Measurements from ENCODE around the gene SH2D4B. TPM values are rescaled to one million over a fixed set of nuclear protein-coding genes. Genes with fewer than 3 reads are reported as not detected.
A peak's percentile ranks its signal among the peaks of the same experiment; 100 is the strongest.

The SH2D4B gene
- total RNA-seq, 4 donors from 2014 or later: 0.18 to 0.23 TPM; not detected in 2

GRCh38 chr10:80535671-80536360, 1.9 kb upstream of the SH2D4B start:
- Histone ChIP-seq H3K36me3 (no peaks in the 10 kb centered on the region), H3K4me3 (peak overlapping the region; percentile 45), H3K27me3 (no peaks in the 10 kb centered on the region), H3K9me3 (no peaks in the 10 kb centered on the region), H3K4me1 (peaks cover 19% of the 10 kb centered on the region), H3K27ac (no peak overlapping the region)
- TF ChIP-seq POLR2A (IDR thresholded peaks at IDR 0.05): no peak
- peak in 1 of 3 donors; percentile 21 for TF ChIP-seq POLR2AphosphoS5 (IDR thresholded peaks at IDR 0.05)
- peak; percentile 14 to 77 for TF ChIP-seq CTCF (IDR thresholded peaks at IDR 0.05)
- peak in 1 of 2 donors; percentile 90 for DNase-seq (ENCODE audit: low spot score in 2 of 2)
- 37% methylated on average over 25 of the region's 50 CpGs for whole genome bisulfite sequencing

- DNase-seq (ENCODE audit: low spot score in 2 of 2): peak in 1 of 2 donors; percentile 78
- TF ChIP-seq CTCF (IDR thresholded peaks at IDR 0.05): no peak
- no peak for TF ChIP-seq EP300 (IDR thresholded peaks at IDR 0.05)
- no peak for TF ChIP-seq POLR2A (IDR thresholded peaks at IDR 0.05)
- TF ChIP-seq POLR2AphosphoS5 (IDR thresholded peaks at IDR 0.05): no peak
- H3K27me3 ChIP-seq: no peaks in the 10 kb centered on the region
- no peaks in the 10 kb centered on the region for H3K36me3 ChIP-seq
- WGBS: 84% methylated on average over 13 of the region's 17 CpGs
- H3K4me1 ChIP-seq: peaks cover 21% of the 10 kb centered on the region
- no peaks in the 10 kb centered on the region for H3K9me3 ChIP-seq
- H3K4me3 ChIP-seq: peak overlapping the region; percentile 45
- no peak overlapping the region for H3K27ac ChIP-seq
Observed at GRCh38 chr10:80536361-80536835, 1.3 kb upstream of the SH2D4B start.

GRCh38 chr10:80537086-80537735, 491 bp upstream of the SH2D4B start:
- 63% methylated on average over 8 of the region's 8 CpGs for WGBS
- Histone ChIP-seq H3K27ac (no peak overlapping the region), H3K9me3 (no peaks in the 10 kb centered on the region), H3K4me1 (peaks cover 25% of the 10 kb centered on the region), H3K36me3 (no peaks in the 10 kb centered on the region), H3K4me3 (no peak overlapping the region), H3K27me3 (no peaks in the 10 kb centered on the region)
- DNase-seq (ENCODE audit: low spot score in 2 of 2): peak in 1 of 2 donors; percentile 23
- no peak for TF ChIP-seq POLR2A (IDR thresholded peaks at IDR 0.05)
- TF ChIP-seq EP300 (IDR thresholded peaks at IDR 0.05): no peak
- no peak for TF ChIP-seq CTCF (IDR thresholded peaks at IDR 0.05)

- H3K9me3 ChIP-seq: no peaks in the 10 kb centered on the region
- H3K27me3 ChIP-seq: no peaks in the 10 kb centered on the region
- TF ChIP-seq POLR2A (IDR thresholded peaks at IDR 0.05): no peak
- TF ChIP-seq CTCF (IDR thresholded peaks at IDR 0.05): no peak
- TF ChIP-seq EP300 (IDR thresholded peaks at IDR 0.05): no peak
- TF ChIP-seq POLR2AphosphoS5 (IDR thresholded peaks at IDR 0.05): no peak
- WGBS: 89% methylated on average over 15 of the region's 16 CpGs
- no peaks in the 10 kb centered on the region for H3K36me3 ChIP-seq
- peaks cover 25% of the 10 kb centered on the region for H3K4me1 ChIP-seq
- peak in 1 of 2 donors; percentile 67 for DNase-seq (ENCODE audit: low spot score in 2 of 2)
- no peak overlapping the region for H3K4me3 ChIP-seq
- H3K27ac ChIP-seq: no peak overlapping the region
Observed at GRCh38 chr10:80538481-80539185, 931 bp downstream of the SH2D4B start.
